Forelimb muscle (tissue), 1 donor: Measurements from ENCODE around the gene CPNE5. TPM values are rescaled to one million over a fixed set of nuclear protein-coding genes. Genes with fewer than 3 reads are reported as not detected.

Source experiments
- DNase-seq: peaks from one replicate; pipeline ENCODE4 v3.0.0-alpha.2; 2013; ENCODE audit warnings: low read depth
- polyA plus RNA-seq: library from polyadenylated mRNA; unstranded; fragments of 120-200 nt; gene quantifications from one replicate; pipeline ENCODE4 v1.2.1, GENCODE V29; 2013; ENCODE audit not compliant: insufficient read length

Gene CPNE5
- polyA plus RNA-seq, 1 donor = 17.6 TPM

GRCh38 chr6:36793296-36793912 is 45.8 kb downstream of the CPNE5 start:
- DNase-seq = no peak

- no peak for DNase-seq
These were observed 47.6 kb downstream of the CPNE5 start for GRCh38 chr6:36791521-36792135.

GRCh38 chr6:36791085-36791484 is 48.2 kb downstream of the CPNE5 start:
- no peak for DNase-seq

GRCh38 chr6:36788768-36789167 is 50.5 kb downstream of the CPNE5 start:
- no peak for DNase-seq

- no peak for DNase-seq
These were observed 51.1 kb downstream of the CPNE5 start for GRCh38 chr6:36788186-36788585.

- DNase-seq = no peak
These were observed 52.0 kb downstream of the CPNE5 start for GRCh38 chr6:36787210-36787609.

GRCh38 chr6:36786055-36786675 is 53.1 kb downstream of the CPNE5 start:
- no peak for DNase-seq

- DNase-seq = no peak
These were observed 54.9 kb downstream of the CPNE5 start for GRCh38 chr6:36784376-36784636.

- no peak for DNase-seq
These were observed 55.5 kb downstream of the CPNE5 start for GRCh38 chr6:36783603-36784375.

GRCh38 chr6:36781669-36782068 is 57.6 kb downstream of the CPNE5 start:
- DNase-seq = no peak

- DNase-seq = no peak
These were observed 58.6 kb downstream of the CPNE5 start for GRCh38 chr6:36780442-36781177.

GRCh38 chr6:36779227-36779626 is 60.0 kb downstream of the CPNE5 start:
- no peak for DNase-seq

- no peak for DNase-seq
These were observed 61.4 kb downstream of the CPNE5 start for GRCh38 chr6:36777801-36778200.

GRCh38 chr6:36776167-36776566 is 63.1 kb downstream of the CPNE5 start:
- DNase-seq = no peak

GRCh38 chr6:36774331-36774730 is 64.9 kb downstream of the CPNE5 start:
- no peak for DNase-seq

GRCh38 chr6:36772397-36772796 is 66.8 kb downstream of the CPNE5 start:
- no peak for DNase-seq

- DNase-seq = no peak
These were observed 68.1 kb downstream of the CPNE5 start for GRCh38 chr6:36771145-36771544.

- no peak for DNase-seq
These were observed 69.4 kb downstream of the CPNE5 start for GRCh38 chr6:36769676-36770499.

GRCh38 chr6:36769183-36769675 is 70.0 kb downstream of the CPNE5 start:
- DNase-seq = no peak

GRCh38 chr6:36766399-36766945 is 72.8 kb downstream of the CPNE5 start:
- DNase-seq = no peak
